ENCODE results near the gene MAFB.
A peak's percentile ranks its signal among the peaks of the same experiment; 100 is the strongest.

Gene MAFB

DNA sequence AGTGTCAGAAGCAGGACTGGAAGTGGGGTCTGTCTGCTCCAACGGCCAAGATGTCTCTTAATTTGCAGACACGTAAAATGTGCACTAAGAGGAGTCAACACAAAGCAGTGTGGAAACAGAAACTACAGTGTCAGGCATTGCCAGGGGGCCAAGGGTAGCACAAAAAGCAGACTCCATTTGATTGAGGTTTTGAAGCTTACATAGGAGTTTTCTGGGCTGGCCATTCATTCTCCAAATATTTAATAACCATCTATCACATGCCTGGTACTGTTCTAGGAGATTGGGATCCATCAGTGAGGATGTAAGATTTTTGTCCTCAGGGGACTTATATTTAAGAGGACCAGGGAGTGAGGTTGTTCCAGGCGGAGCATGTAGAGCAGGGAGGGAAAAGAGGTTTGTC, 29.5 kb downstream of the MAFB start:
- DNase-seq (ENCODE audit: low read depth in 2 of 2): no peak

DNA sequence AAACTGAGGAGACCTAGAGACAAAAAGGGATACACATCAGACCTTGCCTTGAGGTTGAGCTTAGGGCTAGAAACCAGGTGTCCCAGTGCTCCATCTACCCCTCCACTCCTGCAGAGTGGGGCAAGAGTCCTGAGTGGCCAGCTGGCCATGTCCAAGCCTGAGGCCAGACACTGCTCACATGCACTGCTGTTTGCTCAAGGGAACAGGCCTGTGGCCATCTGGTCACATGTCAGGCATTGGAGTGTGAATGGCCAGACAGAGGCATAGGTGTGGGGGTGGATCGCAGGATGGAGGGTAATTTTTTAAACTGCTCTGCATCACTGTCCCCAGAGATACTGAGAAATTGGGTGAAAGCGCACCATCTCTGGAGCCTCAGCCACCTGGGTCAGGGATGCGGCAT, 30.5 kb downstream of the MAFB start:
- DNase-seq (ENCODE audit: low read depth in 2 of 2): no peak

DNA sequence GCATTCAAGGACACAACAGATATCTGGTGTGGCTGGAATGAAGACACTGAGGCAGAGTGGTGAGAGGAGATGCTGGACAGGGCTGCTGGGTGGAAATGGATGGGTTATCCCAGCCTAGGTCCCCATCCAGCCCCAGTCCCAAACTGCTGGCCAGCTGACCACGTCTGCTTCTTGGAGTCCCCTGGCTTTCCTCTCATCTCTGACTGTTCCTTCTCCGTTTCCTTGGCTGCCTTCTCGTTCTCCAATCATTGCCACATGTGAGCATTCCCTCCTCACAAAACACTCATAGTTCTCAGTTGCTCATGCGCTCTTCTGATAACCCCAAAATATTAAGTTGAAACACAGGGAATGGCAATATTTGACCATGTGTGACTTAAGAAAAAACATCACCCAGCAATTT, 31.5 kb downstream of the MAFB start:
- no peak for DNase-seq (ENCODE audit: low read depth in 2 of 2)

DNA sequence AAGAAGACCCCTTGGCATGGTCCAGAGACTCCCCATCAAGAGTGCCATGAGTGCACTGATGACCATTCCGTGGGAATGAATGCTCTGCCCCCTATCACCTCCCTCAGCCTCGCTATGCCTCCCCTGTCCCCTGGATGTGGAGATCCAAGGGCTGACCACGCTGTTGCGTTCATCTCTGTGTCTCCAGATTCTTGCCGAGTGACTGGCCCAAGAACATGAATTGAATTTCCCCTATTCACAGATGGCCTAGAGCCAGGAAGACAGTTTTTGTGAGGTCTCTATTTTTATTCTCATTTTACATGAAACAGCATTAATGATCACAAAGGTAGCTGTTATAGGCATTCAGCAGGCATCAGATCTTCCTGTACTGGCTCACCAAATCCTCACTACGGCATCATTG, 33.6 kb downstream of the MAFB start:
- no peak for DNase-seq (ENCODE audit: low read depth in 2 of 2)

DNA sequence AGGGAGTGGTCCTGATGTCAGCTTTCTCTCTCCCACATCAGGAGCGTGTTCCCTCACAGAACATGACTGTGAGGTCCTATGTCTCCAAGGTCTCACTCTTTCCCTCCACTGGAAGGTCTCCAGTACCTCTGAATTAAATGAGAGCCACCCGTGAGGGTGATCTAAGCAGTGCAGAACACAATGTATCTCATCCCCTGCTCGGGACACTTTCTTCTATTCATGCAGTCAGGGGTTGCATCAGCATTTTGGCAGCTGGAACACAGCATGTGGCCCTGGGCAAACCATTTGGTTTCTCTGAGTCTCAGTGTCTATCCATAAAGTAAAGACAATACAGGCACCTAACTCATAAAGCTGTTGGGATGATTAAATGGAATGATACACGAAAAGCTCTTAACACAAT, 34.2 kb downstream of the MAFB start:
- DNase-seq (ENCODE audit: low read depth in 2 of 2): peak; percentile 11 to 14

DNA sequence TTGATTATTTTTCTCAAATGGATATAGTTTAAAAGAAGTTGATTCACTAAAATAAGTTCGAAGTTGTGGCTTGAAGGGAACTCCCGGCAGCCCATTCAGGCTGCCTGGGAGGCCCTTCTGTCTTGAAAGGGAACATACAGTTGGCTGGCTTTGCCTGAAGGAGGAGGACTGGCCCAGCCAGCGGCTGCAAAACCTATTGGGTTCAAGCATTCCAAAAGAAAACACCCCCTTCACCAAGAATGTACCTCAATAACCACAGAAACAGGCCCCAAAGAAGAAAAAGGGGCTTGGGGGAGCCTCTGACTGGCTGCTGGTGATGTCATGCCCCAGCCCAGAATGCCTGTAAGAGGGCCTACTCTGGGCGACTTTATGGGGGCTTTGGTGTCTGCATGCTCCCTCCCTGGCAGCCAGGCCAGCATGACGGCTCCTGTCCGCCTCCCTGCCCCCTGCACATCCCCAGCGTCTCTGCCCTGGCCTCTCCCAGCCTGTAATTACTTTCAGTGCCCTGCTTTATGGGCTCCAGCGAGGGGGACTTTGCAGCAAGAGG, 36.5 kb downstream of the MAFB start:
- peak; percentile 19 to 33 for DNase-seq (ENCODE audit: low read depth in 2 of 2)

DNA sequence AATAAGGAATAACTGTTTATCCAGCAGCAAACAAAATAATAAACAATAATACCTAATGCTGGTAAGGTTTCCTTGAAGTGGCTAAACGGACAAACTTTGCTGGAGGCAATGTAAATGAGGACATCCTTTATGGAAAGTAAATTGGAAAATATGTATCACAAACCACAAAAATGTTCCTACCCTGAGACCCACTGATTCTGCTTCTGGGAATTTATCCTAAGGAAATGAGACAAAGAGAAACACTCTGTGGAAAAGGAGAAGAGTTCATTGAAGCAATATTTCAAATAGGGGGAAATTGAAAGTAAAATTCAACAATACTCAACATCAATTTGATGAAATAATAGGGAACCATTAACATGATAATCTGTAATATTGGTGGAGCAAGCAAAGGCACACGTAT, 37.9 kb downstream of the MAFB start:
- peak; percentile 51 to 58 for DNase-seq (ENCODE audit: low read depth in 2 of 2)

DNA sequence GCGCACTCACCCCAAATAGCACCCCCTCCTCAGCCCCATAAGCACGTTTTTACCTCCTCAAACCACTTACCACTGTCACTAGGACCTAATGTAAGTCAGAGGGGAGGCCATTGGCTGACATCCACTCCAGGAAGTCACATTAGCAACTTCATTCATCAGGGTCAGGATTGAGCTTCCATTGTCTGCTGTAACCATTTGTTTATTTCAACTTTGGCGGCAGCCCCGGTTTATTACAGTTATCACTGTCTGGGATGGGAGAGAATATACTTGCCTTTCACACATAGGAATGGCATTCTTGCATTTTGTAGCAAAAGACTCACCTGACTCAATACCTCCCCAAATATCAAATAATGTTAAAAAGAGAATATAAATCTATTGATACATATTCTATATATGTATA, 38.3 kb downstream of the MAFB start:
- DNase-seq (ENCODE audit: low read depth in 2 of 2): no peak

DNA sequence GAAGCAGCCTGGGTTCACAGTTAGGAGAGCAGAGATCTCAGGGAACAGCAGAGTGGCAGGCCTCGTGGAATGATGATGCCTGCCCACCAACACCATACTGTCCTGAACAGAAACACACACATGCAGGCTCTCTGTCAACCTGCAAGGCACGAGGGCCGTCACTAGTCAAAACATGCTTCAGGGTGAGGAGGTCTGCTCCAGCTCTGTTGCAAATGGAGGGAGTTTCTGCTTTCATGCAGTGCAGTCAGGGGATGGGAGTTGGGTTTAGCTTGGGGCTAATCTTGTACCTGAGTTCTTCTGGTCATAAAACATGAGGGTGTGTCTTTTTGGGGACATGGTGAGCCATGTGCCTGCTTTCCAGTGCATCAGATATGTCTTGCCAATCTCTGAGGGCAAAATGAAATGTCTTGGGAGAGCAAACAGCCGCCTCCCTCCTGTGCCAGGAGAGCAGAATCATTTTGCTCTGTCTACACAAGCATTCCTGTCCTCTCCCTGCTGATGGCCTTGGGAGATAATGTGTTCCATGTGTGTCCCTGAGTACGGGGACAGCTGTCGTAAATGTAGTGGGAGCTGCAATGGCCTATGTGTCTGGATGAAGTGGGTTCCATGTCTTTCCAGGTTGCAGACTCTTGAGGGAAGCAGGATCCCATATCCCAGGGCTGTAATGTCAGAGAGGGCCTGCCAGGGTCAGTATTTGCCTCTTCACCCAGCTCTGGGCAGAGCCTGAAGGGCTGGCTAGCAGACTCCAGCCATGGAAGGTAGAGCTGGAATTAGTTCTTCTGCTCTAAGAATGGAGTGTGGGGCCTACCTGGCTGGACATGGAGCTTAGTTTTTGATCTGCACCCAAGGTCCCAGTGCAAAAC, 40.6 kb downstream of the MAFB start:
- no peak for DNase-seq (ENCODE audit: low read depth in 2 of 2)

DNA sequence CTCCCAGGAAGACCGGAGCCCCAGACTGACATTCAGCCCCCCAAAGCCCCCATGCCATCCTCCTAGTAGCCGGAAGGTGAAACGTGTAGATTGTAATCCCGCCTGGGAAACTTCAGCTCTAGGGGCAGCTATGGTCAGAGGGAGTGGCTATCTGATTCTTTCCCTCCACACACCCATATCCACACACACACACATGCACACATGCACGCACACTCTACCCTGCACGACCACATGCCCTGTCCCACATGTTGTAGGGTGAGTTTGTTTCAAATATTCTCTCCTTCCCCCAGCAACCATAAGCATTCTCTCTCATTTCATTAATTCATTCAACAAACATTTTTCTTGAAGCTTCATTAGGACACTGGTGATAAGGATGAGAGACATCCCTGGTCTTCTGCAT, 42.2 kb downstream of the MAFB start:
- no peak for DNase-seq (ENCODE audit: low read depth in 2 of 2)

DNA sequence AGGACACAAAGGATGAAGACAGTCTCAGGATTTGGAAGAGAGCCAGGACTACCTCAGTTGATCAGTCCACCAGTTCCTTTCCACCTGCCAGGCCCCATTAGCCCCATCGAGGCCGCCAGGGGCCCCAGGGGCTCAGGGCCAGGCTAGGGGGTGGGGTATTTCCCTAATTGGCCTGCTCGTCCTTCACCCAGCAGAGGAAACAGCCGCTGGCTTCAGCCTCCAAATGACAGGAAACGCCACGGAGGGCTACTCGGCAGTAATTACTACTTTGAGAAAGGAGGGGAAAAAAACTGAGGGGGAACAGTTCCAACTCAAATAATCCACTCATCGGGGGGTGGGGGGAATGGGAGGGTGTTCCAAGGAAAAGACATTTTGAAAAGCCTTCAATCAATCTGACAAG, 42.7 kb downstream of the MAFB start:
- DNase-seq (ENCODE audit: low read depth in 2 of 2): no peak

DNA sequence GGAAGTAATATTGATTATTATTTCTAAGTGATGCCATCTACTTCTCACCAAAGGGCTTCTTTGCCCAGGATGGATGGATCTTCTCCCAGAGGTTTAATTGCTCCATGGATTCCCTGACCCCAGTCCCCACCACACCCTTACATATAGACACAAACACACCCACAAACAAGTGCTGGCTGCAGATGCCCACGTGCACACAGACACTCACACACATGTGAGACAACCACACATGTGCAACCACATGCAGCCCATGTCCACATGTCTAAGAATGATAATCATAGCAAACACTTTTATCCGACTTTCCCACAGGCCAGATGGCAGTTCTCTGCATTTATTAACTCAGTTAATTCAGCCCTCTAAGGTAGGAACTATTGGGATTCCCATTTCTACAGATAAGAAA, 44.2 kb downstream of the MAFB start:
- no peak for DNase-seq (ENCODE audit: low read depth in 2 of 2)

DNA sequence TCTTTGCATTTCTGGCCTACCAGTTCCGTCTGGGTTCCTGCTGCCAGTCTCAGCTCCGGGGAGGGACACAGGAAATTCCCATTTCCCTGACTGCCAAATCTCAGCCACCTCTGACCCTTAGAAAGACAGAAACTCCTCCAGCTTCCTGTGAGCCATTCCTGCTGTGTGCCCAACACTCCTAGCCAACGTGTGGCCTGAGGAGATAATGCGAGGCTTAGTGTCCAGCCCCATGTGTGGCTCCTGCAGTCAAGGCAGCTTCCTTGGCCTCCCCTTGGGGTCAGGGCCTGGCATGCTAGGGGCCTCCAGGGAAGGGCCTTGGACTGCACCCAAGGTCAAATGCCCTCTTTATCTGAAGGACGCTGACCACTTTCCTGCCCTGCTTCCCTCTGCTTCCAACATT, 45.1 kb downstream of the MAFB start:
- no peak for DNase-seq (ENCODE audit: low read depth in 2 of 2)

DNA sequence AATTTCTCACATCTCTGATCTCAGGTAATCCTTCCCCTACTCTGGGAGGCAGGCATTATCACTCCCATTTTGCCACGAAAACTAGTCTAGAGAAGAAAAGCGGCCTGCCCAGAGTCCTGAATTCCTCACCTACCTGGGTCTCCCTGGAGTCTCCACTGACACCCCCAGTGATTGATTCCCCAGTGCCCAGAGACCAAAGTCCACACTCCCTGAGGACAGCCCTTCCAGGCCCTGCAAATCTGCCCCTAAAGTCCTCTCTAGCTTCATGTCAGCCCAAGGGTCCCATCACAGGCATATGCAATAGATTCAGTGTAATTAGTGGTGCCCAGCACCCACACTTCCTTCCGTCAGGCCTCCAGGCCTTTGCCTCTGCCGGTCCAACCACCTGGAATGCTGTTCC, 47.2 kb downstream of the MAFB start:
- DNase-seq (ENCODE audit: low read depth in 2 of 2): no peak

DNA sequence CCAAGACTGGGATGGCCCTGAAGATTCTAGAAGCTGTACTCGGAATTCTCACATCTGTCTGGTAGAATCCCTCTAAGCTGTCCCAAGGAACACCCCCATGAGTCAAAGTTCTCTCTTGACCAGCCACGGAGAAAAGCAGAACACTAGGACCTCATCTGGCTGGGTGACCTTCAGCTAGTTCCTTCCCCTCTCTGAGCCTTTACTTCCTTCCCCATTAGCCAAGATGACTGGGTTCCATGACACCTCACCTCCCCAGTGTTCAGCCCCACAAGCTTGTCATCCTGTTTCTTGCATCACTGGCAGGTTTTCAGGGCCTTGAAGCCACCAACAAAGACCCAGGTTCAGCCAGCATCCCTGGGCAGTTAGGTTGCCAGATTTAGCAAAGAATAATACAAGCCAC, 47.8 kb downstream of the MAFB start:
- DNase-seq (ENCODE audit: low read depth in 2 of 2): no peak

DNA sequence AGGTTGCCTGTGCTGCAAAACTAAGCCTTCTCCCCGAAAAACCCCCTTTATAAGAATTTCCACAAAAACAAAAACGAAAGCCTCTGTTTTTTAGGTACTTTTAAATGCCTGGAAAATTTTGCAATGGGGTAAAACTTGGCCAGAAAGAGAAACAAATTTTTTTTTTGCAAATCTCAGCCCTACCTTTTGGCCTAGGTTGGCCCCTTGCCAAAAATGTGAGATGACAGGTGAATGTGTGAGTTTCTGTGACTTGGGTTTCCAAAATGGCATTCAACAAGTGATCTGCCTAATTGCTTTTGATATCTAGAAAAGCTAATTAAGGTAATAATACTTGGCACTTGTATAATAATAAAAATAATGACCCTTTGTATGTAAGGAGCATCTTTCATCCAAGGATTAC, 48.4 kb downstream of the MAFB start:
- DNase-seq (ENCODE audit: low read depth in 2 of 2): no peak

DNA sequence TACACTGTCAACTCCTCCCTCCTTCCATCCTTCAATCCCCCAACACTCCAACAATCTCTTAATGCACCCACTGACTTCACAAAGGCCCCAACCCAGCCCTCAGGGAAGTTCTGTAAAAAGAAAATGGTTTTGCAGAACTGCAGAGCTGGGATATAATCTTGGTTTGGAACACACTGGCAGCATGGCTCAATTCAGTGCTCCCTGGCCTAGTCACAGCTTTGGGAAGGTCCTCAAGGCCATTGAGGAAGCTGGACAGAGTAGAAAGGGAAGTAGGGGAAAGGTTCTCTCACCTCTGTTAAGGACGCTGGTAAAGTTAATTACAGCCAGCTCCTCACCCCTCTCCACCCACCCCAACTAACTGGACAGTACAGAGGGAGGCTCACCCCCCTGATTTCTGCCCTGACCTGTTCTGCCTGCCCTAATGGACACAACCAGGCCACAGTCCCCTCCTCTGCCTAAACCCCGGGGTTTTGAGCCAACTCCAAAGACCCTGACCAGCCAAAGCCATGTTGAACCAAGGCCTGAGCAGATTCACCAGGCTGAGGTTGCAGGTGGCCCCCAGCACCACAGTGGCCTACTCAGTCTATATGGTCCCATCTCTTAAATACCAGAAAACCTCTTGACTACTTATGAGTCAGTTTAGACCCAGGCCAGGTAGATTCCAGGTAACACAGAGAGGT, 49.2 kb downstream of the MAFB start:
- DNase-seq (ENCODE audit: low read depth in 2 of 2): no peak

DNA sequence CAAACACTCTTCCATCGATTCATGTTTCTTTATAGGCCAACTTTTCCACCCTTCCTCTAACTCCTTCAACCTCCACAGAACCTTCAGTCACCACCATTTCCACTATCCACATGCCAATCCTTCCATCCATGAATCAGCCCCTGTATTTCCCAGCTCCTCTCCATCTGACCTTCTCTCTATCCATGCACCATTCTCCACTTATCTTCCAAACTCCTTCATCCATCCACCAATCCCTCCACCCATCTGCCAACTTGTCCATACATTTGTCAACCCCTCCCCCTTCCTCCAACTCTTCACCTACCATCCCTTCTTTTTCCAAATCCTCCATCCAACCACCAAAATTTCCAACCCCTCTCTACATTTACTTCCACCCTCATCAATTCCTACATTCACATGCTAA, 49.9 kb downstream of the MAFB start:
- DNase-seq (ENCODE audit: low read depth in 2 of 2): no peak

DNA sequence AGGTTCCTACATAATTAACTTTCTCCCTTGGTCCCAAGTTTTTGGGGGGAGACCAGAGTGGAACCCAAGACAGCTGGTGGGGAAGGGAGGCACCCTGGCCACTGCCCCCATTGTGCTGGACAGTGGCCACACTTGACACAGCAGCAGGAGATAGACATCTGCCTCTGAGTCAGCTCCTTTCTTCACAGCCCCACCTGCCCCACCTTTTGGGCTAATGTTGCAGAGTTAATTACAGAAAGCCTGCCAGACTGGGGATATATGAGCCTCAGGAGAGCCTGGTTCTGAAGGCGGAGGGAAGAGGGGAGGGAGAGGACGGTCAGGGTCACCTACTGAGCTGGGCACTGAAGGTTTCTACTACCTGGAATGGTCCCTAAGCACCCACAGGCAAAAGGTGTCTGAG, 50.6 kb downstream of the MAFB start:
- no peak for DNase-seq (ENCODE audit: low read depth in 2 of 2)

DNA sequence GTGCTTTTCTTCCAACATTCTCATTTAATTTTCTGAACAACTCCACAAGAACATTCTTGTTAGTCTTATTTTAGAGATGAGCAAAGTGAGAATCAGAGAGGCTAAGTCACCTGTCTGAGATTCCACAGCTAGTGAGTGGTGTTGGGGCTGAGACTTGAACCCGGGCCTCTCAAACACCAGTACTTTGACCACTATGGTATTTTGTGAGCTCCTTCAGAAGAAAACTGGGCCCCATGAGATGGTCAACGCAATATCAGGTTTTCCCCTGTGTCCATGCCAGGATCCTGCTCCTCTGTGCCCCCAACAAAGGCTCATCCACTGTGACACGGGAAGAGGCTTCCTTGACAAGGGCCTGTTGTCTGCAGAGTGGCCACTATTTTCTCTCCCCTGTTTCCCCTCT, 51.9 kb downstream of the MAFB start:
- no peak for DNase-seq (ENCODE audit: low read depth in 2 of 2)

DNA sequence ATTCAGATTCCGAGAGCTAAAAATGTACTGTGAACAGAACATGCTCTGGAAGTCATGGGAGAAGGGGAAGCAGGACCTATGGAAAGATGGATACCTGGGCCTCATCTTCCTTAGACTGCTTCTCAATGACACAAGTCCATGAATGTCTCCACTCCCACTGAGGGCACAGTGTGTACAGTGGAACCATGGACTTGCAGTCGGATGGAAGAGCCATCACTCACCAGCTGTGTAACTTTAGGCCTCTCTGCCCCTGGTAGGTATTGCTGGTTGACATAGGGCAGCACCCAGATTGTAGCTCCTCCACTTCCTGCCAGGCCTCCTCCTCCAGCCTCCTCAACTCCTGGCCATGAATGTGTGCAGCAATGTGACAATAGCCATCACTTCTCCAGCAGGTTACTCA, 52.5 kb downstream of the MAFB start:
- DNase-seq (ENCODE audit: low read depth in 2 of 2): no peak

DNA sequence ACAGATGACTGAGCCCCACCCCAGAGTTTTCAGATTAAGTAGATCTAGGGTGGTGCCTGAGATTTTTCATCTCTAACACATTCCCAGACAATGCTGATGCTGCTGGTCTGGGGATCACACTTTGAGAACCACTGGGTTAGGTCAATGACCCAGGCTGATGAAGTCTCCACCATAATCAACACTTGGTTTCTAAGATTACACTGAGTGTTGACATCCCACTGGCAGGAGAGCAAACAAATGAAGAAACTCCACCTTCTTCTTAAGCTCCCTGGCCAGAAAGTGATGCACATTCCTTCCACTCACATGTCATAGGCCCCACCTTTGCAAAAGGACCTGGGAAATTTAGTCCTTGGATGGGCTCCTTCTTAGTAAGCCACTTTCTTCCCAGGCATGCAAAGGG, 53.1 kb downstream of the MAFB start:
- DNase-seq (ENCODE audit: low read depth in 2 of 2): no peak
